ENCODE results near the gene TCF4.

DNA sequence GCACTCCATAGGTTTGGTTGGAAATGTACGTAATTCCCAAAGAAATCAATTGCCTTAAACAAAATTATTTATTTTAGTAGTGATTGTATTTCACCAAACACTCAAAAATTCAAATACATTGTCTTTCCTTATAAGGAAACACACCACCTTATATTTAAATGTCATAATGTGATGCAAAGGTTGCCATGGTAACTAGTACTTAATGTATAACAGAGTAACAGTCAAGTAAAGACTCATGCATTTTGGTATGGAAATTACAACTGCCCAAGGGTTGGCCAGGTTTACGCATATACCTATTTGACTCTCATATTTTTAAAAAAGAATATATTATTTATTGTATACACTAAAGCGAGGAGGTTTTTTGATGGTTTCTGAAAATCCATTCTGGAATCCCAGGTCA lies 231.2 kb downstream of the TCF4 start:
- TF ChIP-seq, protein P1, sequence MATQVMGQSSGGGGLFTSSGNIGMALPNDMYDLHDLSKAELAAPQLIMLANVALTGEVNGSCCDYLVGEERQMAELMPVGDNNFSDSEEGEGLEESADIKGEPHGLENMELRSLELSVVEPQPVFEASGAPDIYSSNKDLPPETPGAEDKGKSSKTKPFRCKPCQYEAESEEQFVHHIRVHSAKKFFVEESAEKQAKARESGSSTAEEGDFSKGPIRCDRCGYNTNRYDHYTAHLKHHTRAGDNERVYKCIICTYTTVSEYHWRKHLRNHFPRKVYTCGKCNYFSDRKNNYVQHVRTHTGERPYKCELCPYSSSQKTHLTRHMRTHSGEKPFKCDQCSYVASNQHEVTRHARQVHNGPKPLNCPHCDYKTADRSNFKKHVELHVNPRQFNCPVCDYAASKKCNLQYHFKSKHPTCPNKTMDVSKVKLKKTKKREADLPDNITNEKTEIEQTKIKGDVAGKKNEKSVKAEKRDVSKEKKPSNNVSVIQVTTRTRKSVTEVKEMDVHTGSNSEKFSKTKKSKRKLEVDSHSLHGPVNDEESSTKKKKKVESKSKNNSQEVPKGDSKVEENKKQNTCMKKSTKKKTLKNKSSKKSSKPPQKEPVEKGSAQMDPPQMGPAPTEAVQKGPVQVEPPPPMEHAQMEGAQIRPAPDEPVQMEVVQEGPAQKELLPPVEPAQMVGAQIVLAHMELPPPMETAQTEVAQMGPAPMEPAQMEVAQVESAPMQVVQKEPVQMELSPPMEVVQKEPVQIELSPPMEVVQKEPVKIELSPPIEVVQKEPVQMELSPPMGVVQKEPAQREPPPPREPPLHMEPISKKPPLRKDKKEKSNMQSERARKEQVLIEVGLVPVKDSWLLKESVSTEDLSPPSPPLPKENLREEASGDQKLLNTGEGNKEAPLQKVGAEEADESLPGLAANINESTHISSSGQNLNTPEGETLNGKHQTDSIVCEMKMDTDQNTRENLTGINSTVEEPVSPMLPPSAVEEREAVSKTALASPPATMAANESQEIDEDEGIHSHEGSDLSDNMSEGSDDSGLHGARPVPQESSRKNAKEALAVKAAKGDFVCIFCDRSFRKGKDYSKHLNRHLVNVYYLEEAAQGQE (IDR thresholded peaks at IDR 0.05; ENCODE audit: insufficient read depth in 1 of 2, low read depth in 2 of 2, low read length in 1 of 2), result no peak
- TF ChIP-seq, protein P2, sequence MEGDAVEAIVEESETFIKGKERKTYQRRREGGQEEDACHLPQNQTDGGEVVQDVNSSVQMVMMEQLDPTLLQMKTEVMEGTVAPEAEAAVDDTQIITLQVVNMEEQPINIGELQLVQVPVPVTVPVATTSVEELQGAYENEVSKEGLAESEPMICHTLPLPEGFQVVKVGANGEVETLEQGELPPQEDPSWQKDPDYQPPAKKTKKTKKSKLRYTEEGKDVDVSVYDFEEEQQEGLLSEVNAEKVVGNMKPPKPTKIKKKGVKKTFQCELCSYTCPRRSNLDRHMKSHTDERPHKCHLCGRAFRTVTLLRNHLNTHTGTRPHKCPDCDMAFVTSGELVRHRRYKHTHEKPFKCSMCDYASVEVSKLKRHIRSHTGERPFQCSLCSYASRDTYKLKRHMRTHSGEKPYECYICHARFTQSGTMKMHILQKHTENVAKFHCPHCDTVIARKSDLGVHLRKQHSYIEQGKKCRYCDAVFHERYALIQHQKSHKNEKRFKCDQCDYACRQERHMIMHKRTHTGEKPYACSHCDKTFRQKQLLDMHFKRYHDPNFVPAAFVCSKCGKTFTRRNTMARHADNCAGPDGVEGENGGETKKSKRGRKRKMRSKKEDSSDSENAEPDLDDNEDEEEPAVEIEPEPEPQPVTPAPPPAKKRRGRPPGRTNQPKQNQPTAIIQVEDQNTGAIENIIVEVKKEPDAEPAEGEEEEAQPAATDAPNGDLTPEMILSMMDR (IDR thresholded peaks at IDR 0.05), result no peak
- TF ChIP-seq POLR2AphosphoS5 (IDR thresholded peaks at IDR 0.05; ENCODE audit: low read depth, low read length) (no peak), SIN3A (IDR thresholded peaks at IDR 0.05; ENCODE audit: borderline replicate concordance, insufficient read depth, low read depth, low read length) (no peak), TCF7L2 (IDR thresholded peaks at IDR 0.05; ENCODE audit: low read depth, low read length) (no peak)

Measured in Panc1 (cell line).